GM18508 (cell line): ENCODE data around the gene PRSS56.

Experiments used
- ATAC-seq: cut with Tn5 transposase; IDR thresholded peaks from one replicate; pipeline ENCODE4 v1.9.1; 2021; ENCODE audit warnings: moderate number of reproducible peaks; ENCODE audit not compliant: insufficient read depth, unreplicated experiment

Gene PRSS56

GRCh38 chr2:232498452-232498851, 21.7 kb upstream of the PRSS56 start:
- no peak for ATAC-seq

DNA sequence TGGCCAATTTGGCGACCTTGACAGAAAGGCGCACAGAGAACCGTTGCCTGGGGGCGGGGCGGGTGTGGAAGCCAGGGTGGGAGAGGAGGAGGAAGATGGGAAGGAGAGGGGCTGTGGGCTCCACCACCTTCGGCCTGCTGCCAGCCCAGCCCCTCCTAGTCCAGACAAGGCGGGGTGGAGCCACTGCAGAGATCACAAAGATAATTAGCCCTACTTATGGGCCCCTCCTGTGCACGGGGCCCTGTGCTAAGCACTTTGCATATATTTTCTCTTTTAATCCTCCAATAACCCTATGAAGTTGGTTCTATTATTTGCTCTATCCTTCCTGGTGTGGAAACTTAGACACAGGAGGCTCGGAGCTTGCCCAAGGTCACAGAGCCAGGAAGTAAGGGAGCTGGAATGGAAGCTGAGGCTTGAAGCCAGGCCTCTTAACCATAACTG, 18.8 kb upstream of the PRSS56 start:
- no peak for ATAC-seq

GRCh38 chr2:232501794-232502390, 18.3 kb upstream of the PRSS56 start:
- no peak for ATAC-seq

DNA sequence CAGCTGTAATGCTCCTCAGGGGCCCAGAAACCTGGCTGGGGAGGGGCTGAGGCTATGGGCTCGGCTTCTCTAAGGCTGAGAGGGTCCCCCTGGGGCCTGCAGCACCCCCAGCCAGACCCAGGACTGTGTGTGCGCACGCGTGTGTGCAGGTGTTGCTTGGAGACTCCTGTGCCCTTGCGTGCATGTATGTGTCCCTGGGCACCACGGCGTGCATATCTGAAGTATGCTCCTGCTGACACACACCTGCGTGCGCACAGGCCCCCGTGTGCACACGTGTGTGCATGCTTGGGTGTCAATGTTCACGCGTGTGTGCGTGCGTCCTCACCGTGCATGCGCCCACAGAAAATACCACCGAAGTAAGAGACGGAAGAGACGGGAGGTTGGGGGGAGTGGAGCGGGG, 17.7 kb upstream of the PRSS56 start:
- no peak for ATAC-seq

DNA sequence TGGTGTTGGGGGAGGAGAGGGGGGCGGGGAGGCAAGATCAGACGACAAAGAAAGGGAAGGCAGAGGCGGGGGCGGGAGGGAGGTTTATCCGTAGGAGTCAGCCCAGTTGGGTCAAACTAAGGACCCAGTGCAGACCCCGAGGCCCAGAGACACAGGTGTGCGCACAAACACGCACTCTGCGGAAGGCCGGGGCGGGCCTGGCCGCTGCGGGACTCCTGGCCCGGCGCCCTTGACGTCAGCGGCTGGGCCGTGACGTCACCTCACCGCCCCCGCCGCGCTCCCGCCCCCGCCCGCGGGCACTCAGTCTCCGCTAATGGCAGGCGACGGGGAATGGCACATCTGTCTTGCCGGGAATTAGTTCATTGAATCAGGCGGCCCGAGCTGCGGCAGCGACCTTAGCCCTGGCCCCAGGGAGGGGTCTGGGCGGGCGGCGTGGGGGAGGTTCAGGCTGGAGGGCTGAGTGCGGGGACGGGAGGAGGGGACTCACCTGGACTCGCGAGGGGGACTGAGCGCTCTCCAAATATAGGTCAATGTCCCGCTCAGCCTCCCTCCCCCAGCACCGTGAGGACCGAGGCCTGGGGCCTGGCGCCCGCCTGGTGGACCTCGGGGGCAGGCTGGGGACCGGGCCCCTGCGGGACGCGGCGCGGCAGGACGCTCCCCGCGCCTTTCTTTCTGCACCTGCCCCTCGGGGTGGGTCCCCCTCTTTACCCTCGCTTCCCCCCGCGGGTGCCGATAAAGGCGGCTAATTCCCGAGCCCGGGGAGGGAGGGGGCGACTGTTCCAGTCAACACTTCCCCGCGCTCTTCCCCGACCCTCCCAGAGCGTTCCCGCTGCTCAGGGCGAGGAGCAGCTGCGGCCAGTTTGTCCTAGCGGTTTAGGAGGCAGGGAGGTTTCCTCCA, 17.0 kb upstream of the PRSS56 start:
- no peak for ATAC-seq

DNA sequence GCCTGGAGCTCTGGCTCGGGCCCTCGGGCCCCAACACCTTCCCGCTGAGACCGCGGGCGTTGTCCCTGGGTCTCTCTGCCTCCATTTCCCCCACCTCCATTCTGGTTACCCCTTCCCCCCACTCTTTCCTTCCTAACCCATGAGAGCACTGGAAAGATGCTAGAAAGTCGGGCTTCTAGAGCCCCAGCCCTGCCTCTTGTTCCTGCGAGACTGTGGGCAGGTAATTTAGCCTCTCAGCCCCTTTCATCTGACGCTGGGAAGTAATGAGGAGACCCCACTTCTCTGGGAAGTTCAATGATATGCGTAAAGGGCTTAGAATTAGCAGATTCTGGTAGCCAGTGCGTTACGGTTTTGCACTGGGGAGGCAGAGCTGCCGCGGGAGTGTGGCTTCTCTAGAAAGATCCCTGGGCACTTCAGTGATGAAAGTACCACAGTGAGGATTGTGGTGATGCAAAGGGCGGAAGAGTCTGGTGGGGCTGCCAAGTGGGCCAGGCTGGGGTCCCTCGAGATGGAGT, 16.3 kb upstream of the PRSS56 start:
- ATAC-seq: no peak

GRCh38 chr2:232504438-232504837, 15.8 kb upstream of the PRSS56 start:
- ATAC-seq: no peak

- no peak for ATAC-seq
These were observed 14.3 kb upstream of the PRSS56 start for GRCh38 chr2:232505856-232506255.

DNA sequence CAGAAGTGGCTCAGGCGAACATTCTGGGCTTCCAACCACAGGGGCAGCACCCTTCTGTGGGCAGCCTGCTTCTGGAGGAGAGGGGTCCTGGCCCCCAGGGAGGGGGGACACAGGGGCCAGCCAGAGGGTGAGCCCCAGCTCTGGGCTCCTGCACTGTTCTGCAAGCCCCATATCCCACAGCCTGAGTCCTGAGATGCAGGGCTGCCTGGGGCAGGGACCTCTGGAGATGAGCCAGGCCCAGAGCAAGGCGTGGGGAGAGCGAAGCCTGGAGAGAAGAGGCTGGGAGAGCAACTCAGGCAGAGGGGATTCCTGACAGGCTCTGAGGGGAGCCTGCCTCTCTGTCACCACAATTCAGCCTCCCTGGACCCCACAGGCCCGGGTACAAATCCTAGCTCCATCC, 13.5 kb upstream of the PRSS56 start:
- ATAC-seq: no peak

DNA sequence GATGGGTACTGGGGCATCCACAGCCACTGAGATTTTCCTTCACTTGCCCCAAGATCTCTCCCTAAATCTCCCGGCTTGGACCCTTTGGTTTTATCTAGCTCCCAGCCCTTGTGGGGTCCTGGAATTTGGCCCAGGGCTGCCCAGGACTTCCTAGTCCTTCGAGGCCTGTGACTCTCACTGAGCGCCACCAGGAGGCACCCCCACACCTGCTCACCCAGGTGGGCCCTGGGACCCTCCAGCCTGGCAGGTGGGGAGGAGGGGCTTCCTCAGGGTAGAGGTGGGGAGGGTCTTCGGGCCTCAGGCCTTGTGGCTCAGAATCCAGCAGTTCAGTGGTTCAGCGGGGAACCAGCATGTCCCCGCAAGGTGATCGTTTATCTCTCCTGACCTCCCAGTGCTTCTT, 11.9 kb upstream of the PRSS56 start:
- ATAC-seq: no peak

DNA sequence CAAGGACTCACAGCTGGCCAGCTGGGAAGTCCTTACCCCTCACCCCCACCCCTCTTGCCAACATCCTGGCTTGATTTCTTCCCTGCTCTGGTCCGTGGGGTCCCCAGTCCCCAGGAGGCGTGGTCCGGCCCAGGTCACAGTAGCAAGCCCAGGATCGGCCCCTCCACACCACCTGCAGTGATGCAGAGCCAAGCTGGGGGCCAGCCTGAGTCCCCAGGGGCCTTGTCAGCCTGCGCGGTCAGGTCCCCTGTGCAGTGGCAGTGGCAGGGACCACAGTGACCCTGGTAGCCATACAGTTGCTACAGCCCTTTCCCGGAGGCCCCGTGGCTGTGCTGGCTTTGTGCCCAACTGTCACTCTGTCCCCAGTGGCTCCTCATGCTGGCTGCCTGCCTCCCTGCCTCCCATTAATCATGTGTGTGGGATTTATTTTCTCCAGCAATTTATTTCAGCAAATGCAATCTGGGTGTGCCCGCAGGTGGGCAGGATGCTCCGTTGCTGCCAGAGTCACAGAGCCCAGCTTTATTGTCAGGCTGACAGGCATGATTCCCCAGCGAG, 8.8 kb upstream of the PRSS56 start:
- ATAC-seq: no peak

- ATAC-seq: no peak
These were observed 7.6 kb upstream of the PRSS56 start for GRCh38 chr2:232512602-232513001.

DNA sequence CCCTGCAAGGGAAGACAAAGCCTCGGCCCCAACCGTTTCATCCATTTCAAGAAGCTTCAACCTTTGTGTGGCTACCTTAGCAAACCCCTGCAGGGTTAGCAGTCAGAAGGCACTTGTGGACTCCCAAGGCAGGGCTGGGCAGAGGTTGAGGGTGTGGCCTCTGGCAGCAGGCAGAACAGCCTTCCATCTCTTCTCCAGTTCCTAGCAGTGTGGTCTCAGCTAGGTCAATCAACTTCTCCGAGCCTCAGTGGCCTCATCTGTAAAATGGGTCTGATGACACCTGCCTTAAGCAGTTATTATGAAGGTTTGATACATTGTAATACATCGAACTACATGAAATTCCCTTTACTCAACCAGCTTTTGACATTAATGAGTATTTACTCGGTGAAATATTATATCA, 6.8 kb upstream of the PRSS56 start:
- no peak for ATAC-seq

DNA sequence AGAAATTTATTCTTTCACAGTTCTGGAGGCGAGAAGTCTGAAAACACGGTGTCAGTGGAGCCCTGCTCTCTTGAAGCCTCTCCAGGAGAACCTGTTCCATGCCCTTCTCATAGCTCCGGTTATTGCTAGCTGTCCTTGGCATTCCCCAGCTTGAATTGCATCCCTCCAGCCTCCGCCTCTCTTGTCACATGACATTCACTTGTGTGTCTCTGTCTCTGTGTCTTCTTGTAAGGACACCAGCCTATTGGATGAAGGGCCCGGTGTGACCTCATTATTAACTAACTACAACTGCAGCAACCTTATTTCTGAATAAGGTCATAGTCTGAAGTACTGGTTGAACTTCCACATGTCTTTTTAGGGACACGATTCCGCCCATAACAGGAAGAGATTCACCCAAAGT, 4.5 kb upstream of the PRSS56 start:
- no peak for ATAC-seq

DNA sequence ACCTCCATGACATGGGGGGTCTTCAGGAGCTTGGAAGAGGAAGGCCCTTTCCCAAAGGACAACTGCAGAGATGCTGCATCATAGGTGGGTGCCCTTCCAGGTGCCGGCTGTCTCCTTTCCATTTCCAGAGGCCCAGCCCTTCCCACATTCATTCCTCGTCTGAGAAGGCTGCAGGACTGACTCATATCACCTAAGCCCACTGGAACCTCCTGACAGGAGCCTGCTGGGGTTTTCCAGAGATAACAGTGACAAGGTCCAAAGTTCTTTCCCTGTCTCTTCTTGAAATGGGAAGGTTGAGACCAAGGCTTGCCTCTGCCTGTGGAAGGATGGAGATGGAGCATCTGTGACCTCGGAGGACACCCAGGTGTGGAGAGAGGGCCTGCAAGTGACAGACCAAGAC, 3.6 kb upstream of the PRSS56 start:
- no peak for ATAC-seq

DNA sequence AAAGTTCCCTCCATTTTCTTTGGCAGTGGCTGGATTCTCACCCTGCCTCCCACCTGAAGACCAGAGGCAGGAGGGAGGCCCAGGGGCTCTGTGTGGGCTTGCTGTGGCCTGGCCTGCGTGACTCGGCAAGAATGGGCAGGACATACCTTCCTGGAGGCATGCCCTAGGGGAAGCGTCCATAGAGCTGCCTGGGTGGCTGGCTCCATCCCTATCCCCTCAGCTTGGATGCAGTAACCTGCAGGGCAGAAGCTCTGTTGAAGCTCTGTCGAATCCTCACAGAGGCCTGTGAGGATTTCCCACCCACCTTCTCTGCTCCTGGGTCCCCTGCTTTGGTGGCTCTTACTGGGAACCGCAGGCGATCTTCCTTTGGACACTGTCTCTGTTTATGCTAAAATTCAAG, 1.3 kb upstream of the PRSS56 start:
- ATAC-seq: no peak

DNA sequence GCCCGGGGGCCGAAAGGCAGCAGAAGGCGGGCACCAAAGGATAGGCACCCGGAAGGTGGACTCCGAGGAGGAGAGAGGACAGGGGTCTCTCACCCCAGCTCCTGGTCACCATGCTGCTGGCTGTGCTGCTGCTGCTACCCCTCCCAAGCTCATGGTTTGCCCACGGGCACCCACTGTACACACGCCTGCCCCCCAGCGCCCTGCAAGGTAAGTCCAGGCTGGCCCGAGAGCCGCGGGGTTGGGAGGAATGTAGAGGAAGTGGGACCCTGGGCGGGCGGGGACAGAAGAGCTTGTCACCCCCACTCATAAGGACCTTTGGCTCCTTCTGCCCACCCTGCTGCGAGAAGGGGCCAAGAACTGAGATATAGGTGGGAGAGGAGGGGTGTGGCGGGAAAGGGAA, 301 bp downstream of the PRSS56 start:
- no peak for ATAC-seq

DNA sequence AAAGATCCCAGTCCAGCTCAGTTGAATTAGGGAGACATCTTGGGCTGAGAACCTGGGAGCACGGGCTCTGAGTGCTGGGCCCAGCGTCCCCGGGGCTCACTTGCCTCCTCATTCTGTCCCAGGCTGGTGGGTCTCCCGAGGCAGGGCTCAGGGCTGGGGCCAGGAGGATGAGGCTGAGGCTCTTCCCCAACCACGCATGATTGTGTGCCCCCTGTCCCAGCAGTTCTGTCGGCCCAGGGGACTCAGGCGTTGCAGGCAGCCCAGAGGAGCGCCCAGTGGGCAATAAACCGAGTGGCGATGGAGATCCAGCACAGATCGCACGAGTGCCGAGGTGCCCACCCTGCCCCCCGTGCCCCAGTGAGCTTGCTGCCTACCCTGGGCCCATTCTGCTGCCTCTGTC, 910 bp downstream of the PRSS56 start:
- ATAC-seq: no peak

- ATAC-seq: no peak
These were observed 1.9 kb downstream of the PRSS56 start for GRCh38 chr2:232521959-232522622.

- ATAC-seq: no peak
These were observed 2.6 kb downstream of the PRSS56 start for GRCh38 chr2:232522623-232523401.
